ENCODE results near the gene MOGAT3. TPM values are rescaled to one million over a fixed set of nuclear protein-coding genes. Genes with fewer than 3 reads are reported as not detected.
A peak's percentile ranks its signal among the peaks of the same experiment; 100 is the strongest.

The MOGAT3 gene
- total RNA-seq, 2 donors from 2014 or later, result not detected

DNA sequence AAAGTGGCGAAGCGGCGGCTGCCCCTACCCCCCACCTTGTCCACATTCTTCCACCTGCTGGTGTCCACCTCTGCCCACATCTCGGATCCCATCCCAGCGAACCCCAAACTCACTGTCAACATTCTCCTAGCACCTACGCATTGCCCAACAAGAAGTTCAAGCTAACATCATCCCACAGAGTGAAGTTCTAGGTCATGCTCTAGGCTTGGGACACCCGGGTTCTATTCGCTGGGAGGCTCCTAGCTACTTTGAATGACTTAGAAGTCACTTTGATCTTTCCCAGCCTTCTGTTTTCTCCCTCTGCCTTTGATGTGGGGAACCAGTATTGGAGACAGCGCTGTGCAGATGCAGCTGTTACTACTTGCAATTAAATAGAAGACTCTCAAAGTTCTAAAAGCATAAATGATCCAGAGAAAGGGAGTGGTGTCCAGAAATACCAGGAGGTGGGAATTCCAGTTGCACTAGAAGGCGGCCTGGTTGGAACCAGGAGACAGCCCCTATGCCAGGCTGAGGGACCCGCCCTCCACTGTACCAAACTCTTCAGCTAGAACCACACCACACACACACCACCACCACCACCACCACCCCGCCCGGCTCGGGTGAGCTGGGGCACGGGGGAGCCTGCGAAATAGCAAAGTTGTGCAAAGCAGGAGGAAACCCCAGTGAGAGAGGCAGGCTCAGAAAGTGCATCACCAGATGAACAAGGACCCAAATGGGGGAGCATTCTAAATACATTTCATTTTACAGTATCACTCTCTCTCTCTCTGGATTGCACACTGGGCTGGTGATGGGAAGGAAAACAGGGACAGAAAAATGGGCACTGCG lies 30.0 kb downstream of the MOGAT3 start:
- H3K27ac Mint-ChIP-seq, result no peak overlapping the region
- no peaks in the 10 kb centered on the region for H3K9me3 Mint-ChIP-seq
- no peak for ATAC-seq
- H3K36me3 Mint-ChIP-seq, result peaks cover under 1 to 18% of the 10 kb centered on the region in 2 donors
- no peak for DNase-seq (ENCODE audit: low spot score in 2 of 2)

DNA sequence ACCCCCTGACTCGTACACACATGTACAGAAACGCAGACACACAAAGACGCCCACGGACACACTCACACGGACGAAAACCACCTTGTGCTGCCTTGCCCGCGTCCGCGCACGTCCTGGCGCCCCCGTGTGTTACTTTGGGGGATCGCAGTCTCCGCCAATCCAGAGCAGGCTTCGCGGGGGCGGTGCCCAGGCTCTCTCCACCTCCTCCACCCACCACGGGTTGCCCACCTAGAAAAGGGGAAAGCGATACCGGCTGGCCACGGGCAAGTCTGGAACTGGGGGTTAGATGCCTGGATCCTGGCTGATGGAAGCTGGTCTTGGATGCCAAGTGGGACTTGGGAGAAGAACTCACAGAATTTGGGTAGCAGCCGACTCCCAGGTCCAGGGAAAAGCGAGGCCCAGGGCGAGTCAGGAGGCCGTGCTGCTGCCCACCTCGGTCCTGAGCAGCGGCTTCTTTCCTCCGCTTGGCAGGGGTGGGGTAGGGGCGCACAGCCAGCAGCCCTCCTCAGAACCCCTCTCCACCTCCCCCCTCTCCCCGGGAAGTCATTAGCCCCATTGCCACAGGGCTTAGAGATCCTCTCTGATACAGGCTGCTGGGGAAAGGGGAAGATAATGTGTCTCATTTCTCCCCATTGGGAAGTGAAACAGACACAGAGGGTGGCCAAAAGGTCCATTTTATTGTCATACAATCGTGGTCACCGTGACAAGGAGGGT lies 30.8 kb downstream of the MOGAT3 start:
- no peaks in the 10 kb centered on the region for H3K9me3 Mint-ChIP-seq
- H3K36me3 Mint-ChIP-seq, result peaks cover 6 to 13% of the 10 kb centered on the region in 2 donors
- DNase-seq (ENCODE audit: low spot score in 2 of 2) (peak; percentile 77 to 91), ATAC-seq (peak; percentile 50 to 52)
- H3K27ac Mint-ChIP-seq, result no peak overlapping the region

DNA sequence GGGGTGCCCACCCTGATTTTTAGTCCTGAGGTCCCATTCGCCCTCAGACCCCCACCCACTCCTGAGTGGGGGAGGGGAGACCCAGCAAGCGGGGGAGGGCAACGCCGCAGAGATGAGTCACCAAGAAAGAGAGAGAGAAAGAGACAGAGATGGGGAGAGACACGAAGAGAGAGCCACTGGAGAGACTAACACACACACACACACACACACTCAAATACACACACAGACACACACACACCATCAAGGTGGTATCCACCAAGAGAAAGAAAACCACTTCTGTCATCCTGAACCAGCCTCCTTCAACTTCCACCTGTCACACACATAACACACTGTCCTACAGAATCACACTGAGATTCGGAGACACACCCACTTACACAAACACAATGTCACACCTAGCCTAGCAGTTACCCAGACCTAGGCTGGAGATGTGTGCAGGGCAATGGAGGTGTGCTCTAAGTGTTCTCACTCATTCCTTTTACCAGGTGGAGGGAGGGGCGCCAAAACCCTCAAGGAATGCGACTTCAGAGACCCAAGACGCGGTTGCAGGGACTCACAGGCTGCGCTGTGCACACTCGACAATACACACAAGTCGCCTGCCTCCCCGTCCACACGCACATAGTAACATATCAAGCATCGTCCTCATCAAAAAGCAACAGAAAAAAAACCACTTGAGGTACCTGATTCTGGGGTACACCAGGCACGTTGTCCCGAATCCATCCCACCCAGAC lies 31.6 kb downstream of the MOGAT3 start:
- DNase-seq (ENCODE audit: low spot score in 2 of 2) (no peak), ATAC-seq (peak in 1 of 2 donors; percentile 2)
- Mint-ChIP-seq H3K9me3 (no peaks in the 10 kb centered on the region), H3K36me3 (peaks cover 6 to 12% of the 10 kb centered on the region in 2 donors), H3K27ac (no peak overlapping the region)

DNA sequence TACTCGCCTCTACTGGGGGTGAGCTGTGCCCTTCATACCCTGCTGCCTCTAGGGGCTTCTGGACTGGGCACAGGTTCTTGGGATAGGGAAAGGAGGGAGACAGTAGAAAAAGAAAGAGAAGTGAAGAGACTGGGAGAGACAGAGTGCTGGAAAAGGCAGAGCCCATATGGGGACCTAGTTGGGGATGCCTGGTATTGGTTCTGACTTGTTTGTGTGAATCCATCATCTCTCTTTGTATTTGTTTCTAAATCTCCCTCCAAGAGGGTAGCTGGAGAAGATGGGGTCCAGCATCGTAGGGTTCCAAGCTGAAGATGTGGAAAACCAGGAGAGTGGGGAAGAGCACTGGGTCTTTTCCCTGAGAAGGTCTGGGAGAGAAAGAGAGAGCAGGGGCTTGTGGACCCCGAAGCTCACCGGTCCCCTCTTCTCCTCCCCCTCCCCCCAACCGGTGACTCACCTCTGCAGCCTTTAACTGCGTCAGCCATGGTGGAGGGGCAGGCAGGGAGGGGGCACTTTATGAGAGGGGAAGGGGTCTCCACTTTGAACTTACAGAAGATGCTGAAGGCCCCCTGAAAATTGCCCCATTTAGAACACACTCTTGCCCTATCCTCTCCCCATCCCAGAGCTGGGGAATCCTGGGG lies 32.3 kb downstream of the MOGAT3 start:
- ATAC-seq (no peak), DNase-seq (ENCODE audit: low spot score in 2 of 2) (no peak)
- no peak overlapping the region for H3K27ac Mint-ChIP-seq
- H3K9me3 Mint-ChIP-seq, result no peaks in the 10 kb centered on the region
- H3K36me3 Mint-ChIP-seq, result peaks cover 6 to 12% of the 10 kb centered on the region in 2 donors

DNA sequence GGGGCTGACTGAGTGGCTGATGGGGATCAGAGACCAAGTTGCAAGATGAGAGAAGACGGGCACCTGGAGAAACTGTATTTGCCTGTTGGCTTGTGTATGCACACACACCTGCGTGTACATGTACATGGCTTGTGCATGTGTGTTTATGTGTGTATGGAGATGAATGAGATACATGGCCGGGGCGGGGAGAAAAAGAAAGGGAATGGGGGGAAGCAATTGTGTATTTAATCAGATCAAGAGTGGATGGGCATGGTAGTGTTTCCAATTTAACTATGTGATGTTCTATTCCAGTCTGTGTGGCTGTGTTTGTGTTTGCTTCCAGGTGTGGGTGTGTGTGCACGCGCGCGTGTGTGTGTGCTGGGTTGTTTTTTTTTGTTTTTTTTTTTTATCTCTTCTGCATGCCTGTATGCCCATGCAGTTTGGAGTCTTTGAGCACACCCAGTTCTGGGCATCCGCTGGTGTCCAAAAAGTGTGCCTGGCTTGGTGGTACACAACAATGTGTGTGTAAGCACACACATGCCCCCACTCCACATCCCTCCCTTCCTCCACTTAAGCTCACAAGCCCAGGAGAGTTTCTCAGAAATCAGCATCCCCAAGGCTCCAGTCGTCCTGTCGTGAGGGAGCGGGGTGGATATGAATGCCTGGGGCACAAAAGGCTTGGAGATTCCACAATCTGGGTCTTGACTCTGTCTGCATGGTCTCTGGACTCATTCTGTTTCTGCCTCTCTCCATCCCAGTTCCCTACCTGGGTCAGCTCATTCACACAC lies 33.0 kb downstream of the MOGAT3 start:
- ATAC-seq (no peak), DNase-seq (ENCODE audit: low spot score in 2 of 2) (no peak)
- peaks cover 6 to 12% of the 10 kb centered on the region in 2 donors for H3K36me3 Mint-ChIP-seq
- H3K27ac Mint-ChIP-seq, result no peak overlapping the region
- H3K9me3 Mint-ChIP-seq, result no peaks in the 10 kb centered on the region

DNA sequence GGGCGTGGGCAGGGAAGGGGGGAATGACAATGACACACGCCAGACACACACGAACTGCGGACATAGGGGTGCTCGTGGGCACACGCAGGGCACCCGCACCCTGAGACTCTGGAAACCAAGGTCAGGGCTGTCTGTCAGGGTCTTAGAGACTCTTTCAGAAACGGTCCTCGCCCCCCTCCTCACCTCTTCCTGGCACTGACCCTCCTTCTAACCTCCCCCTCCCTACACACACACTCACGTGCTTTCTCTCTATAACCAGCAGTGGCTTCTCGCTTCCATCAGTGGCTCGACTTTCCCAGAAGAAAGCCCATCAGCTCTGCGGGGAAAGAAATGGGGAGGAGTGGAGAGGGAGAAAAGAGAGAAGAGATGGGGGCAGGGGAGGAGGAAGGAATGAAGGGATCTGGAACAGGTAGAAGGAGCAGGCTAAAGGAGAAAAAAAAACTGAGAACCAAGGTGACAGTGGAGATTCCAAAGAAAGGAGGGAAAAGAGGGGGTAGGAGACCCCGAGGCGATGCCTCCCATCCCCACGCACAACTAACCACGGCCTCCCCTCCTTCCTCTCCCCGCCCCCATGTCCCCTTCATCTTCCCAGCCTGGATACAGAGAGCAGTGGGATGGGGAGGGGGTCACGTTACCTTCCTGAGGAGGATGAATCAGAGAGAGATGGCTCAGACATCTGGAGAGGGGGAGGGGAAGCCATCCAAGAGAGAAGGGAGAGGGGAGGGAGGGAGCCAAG lies 33.8 kb downstream of the MOGAT3 start:
- Mint-ChIP-seq H3K9me3 (no peaks in the 10 kb centered on the region), H3K36me3 (peaks cover 6 to 12% of the 10 kb centered on the region in 2 donors), H3K27ac (no peak overlapping the region)
- DNase-seq (ENCODE audit: low spot score in 2 of 2) (no peak), ATAC-seq (no peak)

DNA sequence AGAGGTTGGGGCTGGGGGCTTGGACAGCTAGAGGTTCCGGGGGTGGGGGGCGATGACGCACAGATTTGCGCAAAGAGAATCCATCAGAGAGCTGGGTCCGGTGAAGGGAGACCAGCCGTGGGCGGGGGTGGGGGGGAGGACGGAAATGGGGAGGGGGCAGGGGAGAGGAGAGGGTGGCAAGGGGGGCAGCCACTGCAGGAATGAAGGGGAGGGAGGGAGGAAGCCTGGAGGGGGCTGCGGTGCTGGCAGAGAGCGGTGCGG lies 34.3 kb downstream of the MOGAT3 start:
- Mint-ChIP-seq H3K9me3 (no peaks in the 10 kb centered on the region), H3K36me3 (peaks cover 6 to 9% of the 10 kb centered on the region in 2 donors), H3K27ac (no peak overlapping the region)
- no peak for DNase-seq (ENCODE audit: low spot score in 2 of 2)
- ATAC-seq, result no peak

DNA sequence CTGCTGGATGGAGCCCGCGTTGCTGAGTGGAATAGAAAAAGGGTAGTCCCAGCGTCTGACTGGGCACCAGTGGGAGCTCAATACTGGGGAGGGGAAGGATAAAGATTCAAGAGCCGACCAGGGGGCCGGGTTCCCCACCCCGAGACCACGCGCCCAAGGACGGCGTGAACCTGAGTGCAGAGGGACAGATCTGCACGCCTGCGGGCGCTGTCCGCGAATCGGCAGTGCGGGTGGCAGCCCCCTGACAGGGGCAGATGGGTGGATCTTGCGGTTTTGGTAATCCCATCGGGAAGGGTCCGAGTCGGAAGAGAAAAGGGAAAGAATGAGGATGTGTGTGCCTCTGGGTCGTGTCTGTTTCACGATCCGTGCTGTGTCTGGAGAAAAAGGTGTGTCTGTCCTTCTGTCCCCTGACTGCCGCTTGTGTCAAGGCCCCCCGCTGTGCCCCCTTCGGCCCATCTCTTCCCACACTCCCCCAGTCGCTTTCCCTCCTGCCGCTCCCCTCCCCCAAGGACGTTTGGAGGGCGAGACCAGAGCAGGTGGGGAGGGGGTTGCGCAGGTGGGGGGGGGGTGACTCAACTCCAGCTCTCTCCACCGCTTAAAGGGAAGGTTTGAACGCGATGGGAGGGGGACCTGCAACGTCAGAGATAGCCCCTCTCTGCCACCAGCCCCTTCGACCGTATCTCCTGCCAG lies 34.7 kb downstream of the MOGAT3 start:
- peaks cover 4 to 6% of the 10 kb centered on the region in 2 donors for H3K36me3 Mint-ChIP-seq
- H3K9me3 Mint-ChIP-seq, result no peaks in the 10 kb centered on the region
- peak overlapping the region in 1 of 2 donors; percentile 7 for H3K27ac Mint-ChIP-seq
- DNase-seq (ENCODE audit: low spot score in 2 of 2) (no peak), ATAC-seq (peak in 1 of 2 donors; percentile 2)

DNA sequence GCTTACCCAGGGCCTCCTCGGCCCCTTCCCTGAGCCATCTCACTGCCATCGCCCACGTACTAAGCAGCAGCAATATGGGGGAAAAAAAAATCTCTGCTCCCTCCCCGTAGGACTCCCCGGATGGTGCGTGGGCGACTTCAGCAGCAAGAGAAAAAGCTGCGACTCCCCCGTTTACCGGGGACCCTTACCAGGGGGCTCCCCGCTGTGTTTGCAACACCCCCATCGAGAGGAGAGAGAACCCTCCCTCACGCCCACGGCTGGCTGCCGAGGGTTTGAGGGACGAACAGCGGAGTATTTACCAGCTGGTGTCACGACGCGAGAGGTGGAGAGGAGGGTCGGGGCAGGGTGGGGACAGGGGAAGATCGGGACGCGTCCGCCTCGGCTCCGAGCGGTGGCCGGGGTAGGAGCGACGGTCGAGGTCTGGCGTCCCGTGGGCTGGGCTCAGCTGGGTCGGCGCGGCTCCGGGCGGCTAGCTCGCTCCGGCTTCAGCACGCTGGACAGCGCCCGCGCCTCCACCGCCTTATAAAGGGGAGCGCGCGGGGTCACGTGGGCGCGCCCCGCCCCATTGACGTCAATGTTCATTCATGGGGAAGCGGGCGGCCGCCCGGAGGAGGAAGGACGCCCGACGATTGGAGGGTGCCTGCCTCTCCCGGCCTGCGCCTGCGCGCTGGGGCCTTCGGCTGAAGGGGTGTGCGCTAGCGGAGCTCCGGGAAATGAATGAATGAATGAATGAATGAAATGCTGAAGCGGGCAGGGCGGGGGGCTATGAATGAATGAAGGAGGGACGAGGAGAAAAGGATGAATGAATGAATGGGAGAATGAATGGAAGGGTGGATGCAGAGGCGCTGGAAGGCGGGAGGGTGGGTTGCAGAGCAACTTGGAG lies 35.5 kb downstream of the MOGAT3 start, which contains the start of gene VGF:
Gene VGF (minus strand): TSS at position 495 of the 883 bp plus-strand sequence. CDS start 726 bp downstream, outside the sequence.
- DNase-seq (ENCODE audit: low spot score in 2 of 2) (peak; percentile 89 to 95), ATAC-seq (peak; percentile 87 to 89)
- no peaks in the 10 kb centered on the region for H3K9me3 Mint-ChIP-seq
- H3K36me3 Mint-ChIP-seq, result peaks cover 0 to 6% of the 10 kb centered on the region in 2 donors
- H3K27ac Mint-ChIP-seq, result peak within 1 kb of the TSS; percentile 7 to 82

DNA sequence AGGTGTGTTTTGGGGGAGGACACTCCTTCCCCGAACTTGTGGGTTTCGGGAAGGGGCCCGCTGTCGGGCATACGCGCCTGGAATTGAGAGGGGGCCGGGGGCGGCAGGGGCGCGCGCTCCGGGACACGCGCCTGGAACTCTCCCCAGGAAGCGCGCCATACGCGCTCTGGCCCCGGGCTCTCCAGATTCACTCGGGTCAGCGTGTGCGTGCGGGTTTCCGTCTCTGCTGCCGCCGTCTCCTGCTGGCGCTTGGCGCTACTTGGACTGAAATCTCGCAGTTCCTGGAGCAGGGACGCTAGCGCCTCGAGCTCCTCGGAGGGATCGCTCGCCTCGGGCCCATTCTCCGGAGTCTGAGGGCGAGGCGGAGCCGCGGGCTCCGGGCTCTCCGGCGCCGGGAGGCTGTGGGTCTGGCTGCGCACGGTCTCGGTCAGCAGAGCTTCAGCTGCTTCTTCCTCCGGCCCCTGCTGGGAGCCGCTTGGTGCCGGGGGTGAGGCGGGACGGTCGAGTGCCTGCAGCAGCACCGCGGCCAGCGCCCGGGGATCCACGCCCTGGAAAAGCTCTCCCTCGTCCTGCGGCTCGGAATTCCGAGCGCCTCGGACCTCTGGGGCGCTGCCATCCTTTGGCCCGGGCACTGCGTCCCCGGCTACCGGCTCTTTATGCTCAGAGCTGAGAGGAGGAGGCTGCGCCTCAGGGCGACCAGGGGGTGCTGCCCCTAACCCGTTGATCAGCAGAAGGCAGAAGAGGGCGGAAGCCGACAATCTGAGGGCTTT lies 36.6 kb downstream of the MOGAT3 start:
- H3K27ac Mint-ChIP-seq, result peak overlapping the region in 1 of 2 donors; percentile 68
- no peaks in the 10 kb centered on the region for H3K9me3 Mint-ChIP-seq
- peaks cover 0 to 16% of the 10 kb centered on the region in 2 donors for H3K36me3 Mint-ChIP-seq
- DNase-seq (ENCODE audit: low spot score in 2 of 2) (no peak), ATAC-seq (no peak)

DNA sequence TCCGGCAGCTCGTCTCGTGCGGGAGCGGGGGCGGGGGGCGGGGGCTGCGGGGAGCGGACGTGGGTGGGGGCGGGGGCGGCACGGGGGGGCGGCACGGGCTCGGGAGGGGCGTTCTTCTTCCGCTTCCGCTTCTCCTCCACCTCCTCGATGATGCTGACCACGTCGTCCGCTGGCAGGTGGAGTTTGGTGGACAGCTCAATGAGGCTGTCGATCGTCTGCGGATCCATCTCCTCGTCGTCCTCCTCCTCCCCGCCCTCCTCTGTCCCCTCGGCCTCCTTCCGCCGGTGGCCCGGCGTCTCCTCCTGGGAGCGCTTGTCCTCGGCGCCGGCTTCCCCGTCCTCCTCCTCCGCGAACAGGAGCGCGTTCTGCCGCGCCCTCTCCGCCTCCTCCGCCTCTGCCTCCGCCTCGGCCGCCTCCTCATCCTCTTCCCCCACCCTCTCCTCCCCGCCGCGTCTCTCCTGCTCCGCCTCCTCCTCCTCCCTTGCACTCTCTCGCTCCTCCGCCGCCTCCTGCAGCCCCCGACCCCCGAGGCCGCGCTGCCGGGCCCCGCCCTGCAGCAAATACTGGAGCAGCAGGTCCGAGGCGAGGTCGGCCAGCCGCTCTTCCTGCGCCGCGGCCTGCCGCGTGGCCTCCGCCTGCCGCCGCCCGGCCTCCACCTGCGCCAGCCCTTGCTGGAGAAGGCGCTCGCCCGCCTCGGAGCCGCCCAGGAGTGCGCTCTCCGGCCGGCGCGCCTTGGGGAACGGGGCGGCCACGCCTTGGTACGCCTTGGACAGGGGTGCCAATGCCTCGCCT lies 37.4 kb downstream of the MOGAT3 start:
- peaks cover under 1 to 17% of the 10 kb centered on the region in 2 donors for H3K36me3 Mint-ChIP-seq
- no peaks in the 10 kb centered on the region for H3K9me3 Mint-ChIP-seq
- peak overlapping the region in 1 of 2 donors; percentile 50 for H3K27ac Mint-ChIP-seq
- DNase-seq (ENCODE audit: low spot score in 2 of 2), result no peak
- ATAC-seq, result peak in 1 of 2 donors; percentile 6

DNA sequence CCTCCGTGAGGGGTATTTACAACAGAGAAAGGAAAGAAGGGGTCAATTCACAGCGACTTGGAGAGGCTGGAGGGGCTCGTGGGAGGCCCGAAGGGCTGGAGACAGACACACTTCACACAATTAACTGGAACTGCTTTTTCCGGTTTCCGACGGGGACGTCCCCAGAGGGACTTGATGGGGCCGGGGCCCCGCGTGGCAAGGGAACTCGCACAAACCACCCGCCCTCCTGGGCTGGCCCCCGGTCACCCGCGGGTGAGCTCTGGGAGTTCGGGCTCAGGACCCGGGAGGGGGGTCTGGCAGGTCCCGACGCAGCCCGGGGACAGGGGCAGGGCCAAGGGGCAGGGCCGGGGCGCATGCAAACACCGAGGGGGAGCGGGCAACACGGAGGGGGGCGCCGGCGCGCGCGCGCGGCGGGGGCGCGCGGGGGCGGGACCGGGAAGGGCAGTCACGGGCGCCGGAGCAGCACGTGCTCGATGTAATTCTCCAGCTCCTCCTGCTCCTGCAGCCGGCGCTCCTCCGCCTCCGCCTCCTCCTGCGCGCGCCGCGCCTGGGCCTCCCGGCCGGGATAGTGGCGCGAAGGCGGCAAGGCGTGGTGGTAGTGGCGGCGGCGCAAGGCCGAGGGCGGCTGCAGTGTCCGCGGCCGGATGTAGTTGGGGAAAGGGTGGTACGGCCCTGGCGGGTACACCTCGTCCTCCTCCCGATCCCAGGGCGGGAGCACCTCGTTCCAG lies 38.1 kb downstream of the MOGAT3 start:
- no peak for ATAC-seq
- Mint-ChIP-seq H3K36me3 (peaks cover 5 to 17% of the 10 kb centered on the region in 2 donors), H3K27ac (no peak overlapping the region), H3K9me3 (no peaks in the 10 kb centered on the region)
- DNase-seq (ENCODE audit: low spot score in 2 of 2), result no peak
